Measurements from ENCODE around the gene LRP1. TPM values are rescaled to one million over a fixed set of nuclear protein-coding genes. Genes with fewer than 3 reads are reported as not detected.
A peak's percentile ranks its signal among the peaks of the same experiment; 100 is the strongest.

The LRP1 gene
- total RNA-seq, 3 donors from 2014 or later (not counting 1 experiment from before 2014, with no cell fraction given): 6.7 to 13.1 (median 9.5) TPM

DNA sequence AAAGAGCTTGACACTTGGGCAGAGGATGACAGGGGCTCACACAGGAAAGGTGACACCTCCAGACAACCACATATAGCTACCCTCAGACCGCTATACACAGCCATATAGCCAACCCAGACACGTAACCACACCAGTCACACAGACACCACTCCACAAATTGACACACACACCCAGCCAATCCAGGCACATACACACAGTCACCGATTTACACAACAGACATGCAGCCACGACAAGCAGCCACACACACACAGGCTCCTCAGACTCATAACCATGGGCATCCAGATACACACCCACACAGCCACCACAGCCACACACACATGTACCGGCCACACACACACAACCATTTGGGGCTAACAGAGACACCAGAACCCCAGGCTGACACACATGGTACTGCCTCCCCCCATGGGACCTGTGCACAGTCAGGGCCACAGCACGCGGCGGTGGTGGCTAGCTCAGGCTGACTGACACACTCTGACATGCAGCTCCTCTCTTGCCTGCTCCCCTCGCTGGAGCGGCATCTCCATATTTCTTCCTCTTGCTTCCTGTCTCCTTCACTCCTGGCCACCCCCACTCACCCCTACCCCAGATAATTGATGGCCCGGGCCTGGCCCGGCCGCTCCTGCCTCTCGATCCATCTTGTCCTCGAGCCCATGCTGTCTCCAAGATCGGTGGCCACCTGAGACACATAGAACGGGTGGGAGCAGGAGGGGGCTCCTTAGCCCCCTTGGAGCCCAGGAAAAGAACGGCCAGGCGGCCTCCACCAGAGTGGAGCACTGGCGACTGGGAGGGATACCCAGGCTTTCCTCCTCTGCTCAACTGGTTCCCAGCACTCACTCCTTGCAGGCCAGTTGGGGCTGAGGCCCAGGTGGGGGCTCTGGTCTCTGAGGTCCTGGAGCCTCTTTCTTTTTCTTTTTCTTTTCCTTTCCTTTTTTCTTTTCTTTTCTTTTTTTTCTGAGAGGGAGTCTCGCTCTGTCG is 95.2 kb downstream of the LRP1 start:
- Mint-ChIP-seq H3K4me3 (peak overlapping the region; percentile 74), H3K36me3 (no peaks in the 10 kb centered on the region), H3K27me3 (ENCODE audit: low read depth in 2 of 2) (peaks cover 63 to 73% of the 10 kb centered on the region in 2 donors), H3K4me1 (peaks cover 43 to 78% of the 10 kb centered on the region in 2 donors), H3K9me3 (no peaks in the 10 kb centered on the region), H3K27ac (peak overlapping the region; percentile 66 to 82)
- Histone ChIP-seq H3K4me3 (ENCODE audit: low read length) (no peak overlapping the region), H3K9me3 (ENCODE audit: control insufficient read depth, insufficient read depth, low read length) (no peaks in the 10 kb centered on the region), H3K36me3 (ENCODE audit: control insufficient read depth, insufficient read depth, low read length) (no peaks in the 10 kb centered on the region), H3K4me1 (ENCODE audit: control insufficient read depth, insufficient read depth, low read length) (peaks cover 77% of the 10 kb centered on the region), H3K27ac (ENCODE audit: low read length) (no peak overlapping the region), H3K27me3 (ENCODE audit: control insufficient read depth, insufficient read depth, low read length) (peaks cover 73% of the 10 kb centered on the region)
- ATAC-seq (peak; percentile 78 to 91 (median 90)), DNase-seq (peak; percentile 76)
- TF ChIP-seq CTCF (IDR thresholded peaks at IDR 0.05): no peak
- intact Hi-C loops (cut with micrococcal nuclease): loop anchor here (2.0 kb wide), 1 partner anchor 15 kb away; no protein-coding TSS in a partner anchor
- WGBS (ENCODE audit: insufficient coverage): 26% methylated on average over 22 of the region's 22 CpGs

DNA sequence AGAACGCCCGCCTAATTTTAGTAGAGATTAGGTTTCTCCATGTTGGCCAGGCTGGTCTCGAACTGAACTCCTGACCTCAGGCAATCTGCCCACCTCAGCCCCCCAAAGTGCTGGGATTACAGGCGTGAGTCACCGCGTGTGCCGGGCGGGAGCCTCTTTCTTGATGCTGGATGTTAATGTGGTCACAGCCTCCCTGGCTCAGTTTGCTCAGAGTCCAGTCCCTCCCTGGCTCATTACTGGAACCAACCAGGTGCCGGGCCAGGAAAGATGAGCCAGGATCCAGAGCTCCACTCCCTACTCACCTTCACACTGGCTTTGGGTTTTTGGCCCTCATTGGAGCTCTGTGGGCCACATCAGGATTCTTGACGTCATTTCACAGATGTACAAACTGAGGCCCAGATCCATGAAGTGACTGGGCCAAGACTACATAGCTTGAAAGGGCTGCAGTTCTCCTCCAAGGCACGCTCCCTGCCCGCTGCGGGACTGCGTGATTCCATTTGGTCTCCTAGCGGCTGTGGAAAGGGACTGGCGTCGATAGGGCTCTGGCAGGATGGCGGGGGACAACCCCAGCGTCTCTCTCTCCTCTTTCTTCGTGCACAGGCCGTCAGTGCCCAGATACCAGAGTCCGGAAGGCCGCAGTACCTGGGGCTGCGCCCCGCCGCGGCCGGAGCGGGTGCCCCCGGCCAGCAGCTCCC is 96.1 kb downstream of the LRP1 start:
- Mint-ChIP-seq H3K9me3 (no peaks in the 10 kb centered on the region), H3K4me1 (peaks cover 47 to 80% of the 10 kb centered on the region in 2 donors), H3K27me3 (ENCODE audit: low read depth in 2 of 2) (peaks cover 53 to 64% of the 10 kb centered on the region in 2 donors), H3K36me3 (no peaks in the 10 kb centered on the region), H3K27ac (peak overlapping the region; percentile 66 to 82), H3K4me3 (peak overlapping the region; percentile 74)
- 27% methylated on average over 30 of the region's 30 CpGs for WGBS (ENCODE audit: insufficient coverage)
- Histone ChIP-seq H3K9me3 (ENCODE audit: control insufficient read depth, insufficient read depth, low read length) (no peaks in the 10 kb centered on the region), H3K4me1 (ENCODE audit: control insufficient read depth, insufficient read depth, low read length) (peaks cover 87% of the 10 kb centered on the region), H3K4me3 (ENCODE audit: low read length) (no peak overlapping the region), H3K36me3 (ENCODE audit: control insufficient read depth, insufficient read depth, low read length) (no peaks in the 10 kb centered on the region), H3K27ac (ENCODE audit: low read length) (no peak overlapping the region), H3K27me3 (ENCODE audit: control insufficient read depth, insufficient read depth, low read length) (peaks cover 63% of the 10 kb centered on the region)
- DNase-seq (no peak), ATAC-seq (no peak)
- TF ChIP-seq CTCF (IDR thresholded peaks at IDR 0.05): no peak
- intact Hi-C loops (cut with micrococcal nuclease): no loop called here

DNA sequence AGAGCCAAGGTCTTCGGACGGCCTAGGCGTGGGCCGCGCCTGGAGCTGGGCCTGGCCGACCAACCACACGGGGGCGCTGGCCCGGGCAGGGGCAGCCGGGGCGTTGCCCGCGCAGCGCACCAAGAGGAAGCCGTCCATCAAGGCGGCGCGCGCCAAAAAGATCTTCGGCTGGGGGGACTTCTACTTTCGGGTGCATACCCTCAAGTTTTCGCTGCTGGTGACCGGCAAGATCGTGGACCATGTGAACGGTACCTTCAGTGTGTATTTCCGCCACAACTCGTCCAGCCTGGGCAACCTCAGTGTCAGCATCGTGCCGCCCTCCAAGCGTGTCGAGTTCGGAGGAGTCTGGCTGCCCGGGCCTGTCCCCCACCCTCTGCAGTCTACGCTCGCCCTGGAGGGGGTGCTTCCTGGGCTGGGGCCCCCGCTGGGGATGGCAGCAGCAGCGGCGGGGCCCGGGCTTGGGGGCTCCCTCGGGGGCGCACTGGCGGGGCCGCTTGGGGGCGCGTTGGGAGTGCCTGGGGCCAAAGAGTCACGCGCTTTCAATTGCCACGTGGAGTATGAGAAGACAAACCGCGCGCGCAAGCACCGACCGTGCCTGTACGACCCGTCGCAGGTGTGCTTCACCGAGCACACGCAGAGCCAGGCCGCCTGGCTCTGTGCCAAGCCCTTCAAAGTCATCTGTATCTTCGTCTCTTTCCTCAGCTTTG is 96.8 kb downstream of the LRP1 start:
- Mint-ChIP-seq H3K9me3 (no peaks in the 10 kb centered on the region), H3K4me1 (peaks cover 54 to 82% of the 10 kb centered on the region in 2 donors), H3K27ac (peak overlapping the region in 1 of 2 donors; percentile 82), H3K36me3 (no peaks in the 10 kb centered on the region), H3K27me3 (ENCODE audit: low read depth in 2 of 2) (peaks cover 46 to 58% of the 10 kb centered on the region in 2 donors), H3K4me3 (peak overlapping the region; percentile 47)
- Histone ChIP-seq H3K27ac (ENCODE audit: low read length) (no peak overlapping the region), H3K36me3 (ENCODE audit: control insufficient read depth, insufficient read depth, low read length) (no peaks in the 10 kb centered on the region), H3K4me3 (ENCODE audit: low read length) (no peak overlapping the region), H3K9me3 (ENCODE audit: control insufficient read depth, insufficient read depth, low read length) (no peaks in the 10 kb centered on the region), H3K27me3 (ENCODE audit: control insufficient read depth, insufficient read depth, low read length) (peaks cover 57% of the 10 kb centered on the region), H3K4me1 (ENCODE audit: control insufficient read depth, insufficient read depth, low read length) (peaks cover 92% of the 10 kb centered on the region)
- peak; percentile 63 to 90 for DNase-seq
- intact Hi-C loops (cut with micrococcal nuclease): loop anchor here (1.0 kb wide), 1 partner anchor 9 kb away; the partner anchor contains the start of gene NXPH4
- peak; percentile 60 for TF ChIP-seq CTCF (IDR thresholded peaks at IDR 0.05)
- WGBS (ENCODE audit: insufficient coverage): 4% methylated on average over 61 of the region's 61 CpGs
- no peak for ATAC-seq
